HG03196 (cell line): ENCODE measurements around the gene LSM5.

ENCODE experiments used
- ATAC-seq: cut with Tn5 transposase; IDR thresholded peaks from one replicate; pipeline ENCODE4 v1.9.1; 2021; ENCODE audit not compliant: unreplicated experiment

Gene LSM5

DNA sequence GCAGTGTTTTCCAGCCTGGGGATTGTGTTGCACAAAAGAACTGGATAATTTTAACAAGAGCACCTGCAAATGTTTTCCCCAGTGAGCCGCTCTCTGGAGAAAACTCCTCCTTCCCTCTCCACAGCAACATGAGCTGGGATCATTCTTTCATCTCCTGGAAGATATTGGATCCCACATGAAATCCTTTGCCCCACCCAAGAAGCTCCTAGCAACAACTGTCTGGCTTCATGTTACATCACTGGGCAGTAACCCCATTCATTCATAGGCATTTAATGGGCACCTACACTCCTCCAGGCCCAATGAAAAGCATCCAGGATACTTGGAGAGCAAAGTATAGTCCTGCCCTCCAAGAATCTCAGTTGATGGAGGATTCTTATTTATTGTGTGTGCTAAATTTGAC, 27.2 kb downstream of the LSM5 start:
- ATAC-seq: no peak

DNA sequence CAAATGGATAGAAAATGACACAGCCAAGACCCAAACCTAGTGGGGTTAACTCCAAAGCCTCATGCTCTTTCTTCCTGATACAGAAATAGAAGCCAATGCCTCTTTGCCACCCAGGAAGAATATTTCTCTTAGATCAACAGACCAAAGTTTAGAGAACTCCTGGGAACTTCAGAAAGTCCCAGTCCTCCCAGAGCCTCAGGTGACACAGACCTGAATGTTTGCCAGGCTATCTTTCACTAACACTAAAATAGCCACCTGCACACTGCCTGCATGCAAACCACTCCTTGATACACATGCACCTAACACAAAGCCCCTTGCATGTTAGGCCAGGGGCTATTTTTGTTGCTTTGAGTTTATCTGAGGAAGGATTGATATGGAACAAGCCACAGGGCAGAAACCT, 27.7 kb downstream of the LSM5 start:
- no peak for ATAC-seq

GRCh38 chr7:32461484-32461883, 28.7 kb downstream of the LSM5 start:
- no peak for ATAC-seq

DNA sequence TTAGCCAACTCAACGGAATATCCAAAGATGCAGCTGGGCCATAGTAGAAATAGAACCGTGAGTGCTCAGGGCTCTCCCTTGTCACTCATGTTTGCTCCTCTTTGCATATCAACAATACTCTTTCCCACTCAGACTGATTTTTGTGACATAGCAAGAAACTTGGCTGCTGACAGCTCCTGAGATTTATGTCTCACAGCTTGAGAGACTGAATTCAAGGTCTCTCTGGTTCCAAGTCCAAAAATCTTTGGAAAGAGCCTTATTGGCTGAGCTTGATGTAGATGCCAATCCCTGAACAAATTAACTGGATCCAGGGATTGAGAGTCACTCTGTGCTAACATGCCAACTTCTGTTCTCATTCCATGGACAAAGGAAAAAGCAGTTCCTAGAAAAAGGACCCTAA, 30.4 kb downstream of the LSM5 start:
- no peak for ATAC-seq

DNA sequence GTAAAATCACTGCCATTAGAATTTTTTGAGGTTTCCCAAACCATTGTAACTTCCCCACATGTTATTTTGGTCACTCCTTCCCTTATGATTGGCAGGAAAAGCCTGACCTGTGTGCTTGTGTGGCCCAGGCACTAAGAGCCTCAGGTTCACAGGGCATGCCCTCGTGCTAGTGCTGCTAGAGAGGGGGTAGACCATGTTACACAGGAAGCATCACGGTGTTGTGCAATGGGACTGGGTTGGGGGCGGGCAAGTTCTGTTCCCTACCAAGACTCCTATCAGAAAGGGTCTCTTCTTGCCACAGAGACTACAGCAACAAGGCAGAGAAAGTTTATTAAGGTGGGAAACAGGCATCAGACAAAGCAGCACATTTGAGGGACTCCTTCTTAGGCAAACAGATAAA, 32.2 kb downstream of the LSM5 start:
- ATAC-seq: no peak

DNA sequence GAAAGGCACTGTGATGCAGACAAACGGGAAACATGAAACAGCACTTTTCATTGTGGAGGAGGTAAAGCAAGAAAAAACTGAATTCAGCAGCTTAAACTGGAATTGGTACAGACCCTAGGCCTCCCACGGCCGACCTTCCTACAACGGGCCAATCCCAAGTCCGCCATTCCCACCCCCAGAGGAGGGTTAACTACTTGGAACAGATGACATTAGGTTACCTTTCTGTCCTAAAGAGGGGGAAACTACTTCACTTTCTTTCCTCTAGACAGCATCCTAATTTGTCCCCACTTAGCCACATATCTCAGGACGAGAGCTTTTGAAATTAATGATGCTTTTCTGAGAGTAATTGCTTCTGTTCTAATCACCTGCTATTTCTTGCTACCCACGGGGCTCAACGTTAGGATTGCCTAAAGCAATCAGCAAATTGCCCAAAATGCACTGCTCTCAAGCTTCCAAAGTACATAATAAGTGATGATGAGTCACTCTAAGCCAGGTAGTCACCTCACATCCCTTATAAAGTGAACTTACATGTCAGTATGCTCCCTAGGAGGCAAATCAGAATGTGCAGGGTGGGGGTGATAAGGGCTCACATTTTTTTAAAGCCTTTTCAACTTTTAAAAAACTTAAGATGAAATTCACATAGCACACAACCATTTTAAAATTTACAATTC, 36.7 kb downstream of the LSM5 start:
- no peak for ATAC-seq

DNA sequence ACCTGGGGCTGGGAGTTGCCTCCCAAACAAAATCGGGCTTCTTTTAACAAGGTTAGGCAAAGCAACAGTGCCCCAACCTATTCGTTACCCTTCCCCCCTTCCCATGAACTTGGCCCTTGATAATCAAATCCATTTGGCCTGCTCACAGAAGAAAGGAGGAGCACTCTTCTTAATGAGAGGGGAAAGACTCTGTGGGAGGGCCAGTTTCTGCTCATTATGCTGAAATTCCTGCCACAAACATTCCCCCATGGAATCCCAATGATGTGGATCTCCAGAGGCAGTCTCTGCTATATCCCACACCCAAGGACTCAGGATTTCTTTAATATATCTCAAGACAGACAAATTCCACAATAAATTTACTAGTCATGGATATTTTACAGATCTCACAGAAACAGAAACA, 43.0 kb downstream of the LSM5 start:
- ATAC-seq: no peak

GRCh38 chr7:32436146-32436928, 53.8 kb downstream of the LSM5 start:
- ATAC-seq: no peak
